Right lobe of liver (tissue), 6 donors: Measurements from ENCODE around the gene HNRNPA0. TPM values are rescaled to one million over a fixed set of nuclear protein-coding genes. Genes with fewer than 3 reads are reported as not detected.
"Not testable (repeated sequence)": the region's sequence is repeated elsewhere in the genome, so short reads cannot be mapped to it uniquely, and the experiment has no call there.

Experiments
- ATAC-seq, 4 donors: fragments of 200-7000 bp; cut with Tn5 transposase; one replicate each; pipeline ENCODE4 v1.9.1; 2020; ENCODE audit warnings: mild to moderate bottlenecking in 4 of 4, moderate library complexity in 4 of 4
- DNase-seq, 3 donors: peaks; one replicate each; pipeline ENCODE4 v3.0.0-alpha.2; 2020
- H3K27ac ChIP-seq, 3 donors: fragments of 200-600 bp; one replicate each; pipeline ENCODE4 v1.8.0; 2022
- H3K27me3 ChIP-seq, 2 donors: fragments of 200-600 bp; one replicate each; pipeline ENCODE4 v1.8.0; 2022
- H3K36me3 ChIP-seq, 4 donors: fragments of 200-600 bp; sonication (generic) in 1 of 4; one replicate each; pipeline versions ENCODE4 v1.5.1 to v1.8.0; 2017 to 2022; ENCODE audit warnings: control low read depth in 1 of 4
- H3K4me1 ChIP-seq, 4 donors: fragments of 200-600 bp; sonication (generic) in 1 of 4; one replicate each; pipeline versions ENCODE4 v1.5.1 to v1.8.0; 2017 to 2022; ENCODE audit warnings: control low read depth in 1 of 4
- H3K4me3 ChIP-seq, 3 donors: fragments of 200-600 bp; one replicate each; pipeline ENCODE4 v1.8.0; 2022
- H3K9me3 ChIP-seq, 4 donors: fragments of 200-600 bp; sonication (generic) in 1 of 4; one replicate each; pipeline versions ENCODE4 v1.5.1 to v1.8.0; 2017 to 2022; ENCODE audit warnings: control low read depth in 1 of 4
- CTCF ChIP-seq, 4 donors: fragments of 200-600 bp in 3 of 4; fragments of 450-650 bp in 1 of 4; IDR thresholded peaks; one replicate each; pipeline versions ENCODE4 v1.5.1 to v1.8.0; 2016 to 2022; ENCODE audit warnings: antibody characterized with exemption in 4 of 4, mild to moderate bottlenecking in 2 of 4
- POLR2A ChIP-seq: fragments of 450-650 bp; IDR thresholded peaks from one replicate; pipeline ENCODE4 v1.6.1; 2017; ENCODE audit warnings: antibody characterized with exemption, mild to moderate bottlenecking
- WGBS: methylation state at CpG from one replicate; pipeline ENCODE4 v1.1.6; 2018; ENCODE audit warnings: low coverage, low lambda C conversion rate; ENCODE audit not compliant: insufficient coverage; ENCODE audit errors: missing lambda C conversion rate; 5-methylcytosine and 5-hydroxymethylcytosine counted together
- intact Hi-C, 2 donors: fragments of 100-400 bp; cut with DNase I; formaldehyde crosslinking; loops; one replicate each; pipeline versions ENCODE4 v1.11.2 to v1.14.1; 2022
- total RNA-seq, 6 experiments: library from RNA; depleted of rRNA in 2 of 6; stranded (reverse); fragments of >200 nt in 2 of 6; fragmentation: NEBNext Ultra II Directional in 3 of 6; extraction: Animal tissue kit (Norgen Biotek cat#: 25700) in 3 of 6; gene quantifications; one replicate each; pipeline versions ENCODE4 v1.1.0 to v1.2.4, GENCODE V29; 2016 to 2023
- donor health status: DM: no; HTN: yes; CAD: no.
- donor health status: DM: no; HTN: no; CAD: no.
- donor health status: DM: no; HTN: no; CAD: no.
- donor health status: DM: no; HTN: yes; CAD: no.
- donor health status: DM: no; HTN: yes; CAD: no.

HNRNPA0 gene
- total RNA-seq, 6 experiments from 2014 or later, result 3.6 to 9.8 (median 8.1) TPM

GRCh38 chr5:137794863-137795262, 40.7 kb upstream of the HNRNPA0 start:
- ATAC-seq, result no peak
- intact Hi-C loops, result no loop called here
- H3K27me3 ChIP-seq, result no peaks in the 10 kb centered on the region
- H3K4me3 ChIP-seq, result no peak overlapping the region
- TF ChIP-seq CTCF (IDR thresholded peaks at IDR 0.05) (no peak), POLR2A (no peak)
- no peaks in the 10 kb centered on the region for H3K36me3 ChIP-seq
- DNase-seq, result no peak
- no peak overlapping the region for H3K27ac ChIP-seq
- WGBS, result 58% methylated on average over 4 of the region's 5 CpGs
- no peaks in the 10 kb centered on the region for H3K9me3 ChIP-seq
- no peaks in the 10 kb centered on the region for H3K4me1 ChIP-seq

- intact Hi-C loops, result no loop called here
- Histone ChIP-seq H3K27ac (no peak overlapping the region), H3K9me3 (no peaks in the 10 kb centered on the region), H3K4me3 (no peak overlapping the region), H3K36me3 (no peaks in the 10 kb centered on the region), H3K4me1 (no peaks in the 10 kb centered on the region), H3K27me3 (no peaks in the 10 kb centered on the region)
- 36% methylated on average over 1 of the region's 1 CpG for WGBS
- DNase-seq (no peak), ATAC-seq (no peak)
- TF ChIP-seq CTCF (IDR thresholded peaks at IDR 0.05) (no peak), POLR2A (no peak)
These were observed 38.1 kb upstream of the HNRNPA0 start for GRCh38 chr5:137792303-137792702.

- no peak for ATAC-seq
- DNase-seq, result no peak
- Histone ChIP-seq H3K4me1 (no peaks in the 10 kb centered on the region), H3K27me3 (no peaks in the 10 kb centered on the region), H3K9me3 (no peaks in the 10 kb centered on the region), H3K36me3 (no peaks in the 10 kb centered on the region), H3K27ac (no peak overlapping the region), H3K4me3 (no peak overlapping the region)
- no peak for TF ChIP-seq POLR2A
- TF ChIP-seq CTCF (IDR thresholded peaks at IDR 0.05), result no peak
- WGBS, result 79% methylated on average over 4 of the region's 4 CpGs
- intact Hi-C loops, result no loop called here
These were observed 37.6 kb upstream of the HNRNPA0 start for GRCh38 chr5:137791799-137792198.

GRCh38 chr5:137791387-137791786, 37.2 kb upstream of the HNRNPA0 start:
- DNase-seq, result no peak
- Histone ChIP-seq H3K9me3 (no peaks in the 10 kb centered on the region), H3K27me3 (no peaks in the 10 kb centered on the region), H3K36me3 (no peaks in the 10 kb centered on the region), H3K4me3 (no peak overlapping the region), H3K4me1 (no peaks in the 10 kb centered on the region), H3K27ac (no peak overlapping the region)
- TF ChIP-seq POLR2A (no peak), CTCF (IDR thresholded peaks at IDR 0.05) (no peak)
- intact Hi-C loops, result no loop called here
- 87% methylated on average over 2 of the region's 2 CpGs for WGBS
- no peak for ATAC-seq

- H3K4me3 ChIP-seq, ATAC-seq, H3K27ac ChIP-seq, H3K27me3 ChIP-seq, H3K9me3 ChIP-seq, H3K36me3 ChIP-seq, DNase-seq, H3K4me1 ChIP-seq, intact Hi-C loops: not testable (repeated sequence)
- WGBS, result 88% methylated on average over 2 of the region's 2 CpGs
These were observed 34.4 kb upstream of the HNRNPA0 start for GRCh38 chr5:137788560-137788959.
